HepG2 (cell line): Measurements from ENCODE around the gene GIPC1. TPM values are rescaled to one million over a fixed set of nuclear protein-coding genes. Genes with fewer than 3 reads are reported as not detected.
A peak's percentile ranks its signal among the peaks of the same experiment; 100 is the strongest.

ENCODE experiments used
- ELF1 ChIP-seq: sonication (generic); formaldehyde crosslinking; IDR thresholded peaks from 2 replicates; pipeline ENCODE4 v1.4.0; 2020; ENCODE audit warnings: missing genetic modification reagents
- LCORL ChIP-seq, 2 experiments: fragments of 450-650 bp in 1 of 2; sonication (generic) in 1 of 2; formaldehyde crosslinking in 1 of 2; IDR thresholded peaks; 2 replicates each; pipeline versions ENCODE4 v1.5.0 to v1.6.1; 2017 to 2020; ENCODE audit warnings: antibody characterized with exemption in 1 of 2, missing genetic modification reagents in 1 of 2
- NAIF1 ChIP-seq: sonication (generic); formaldehyde crosslinking; IDR thresholded peaks from 2 replicates; pipeline ENCODE4 v1.5.0; 2020; ENCODE audit warnings: mild to moderate bottlenecking, missing genetic modification reagents, borderline replicate concordance
- NFE2L2 ChIP-seq: fragments of 150-350 bp; IDR thresholded peaks from 2 replicates; pipeline ENCODE4 v1.6.1; 2014; ENCODE audit warnings: low read length
- NR2F6 ChIP-seq, 2 experiments: IDR thresholded peaks; 2 replicates each; pipeline ENCODE4 v1.6.1; 2016; ENCODE audit warnings: antibody characterized with exemption in 1 of 2, mild to moderate bottlenecking in 1 of 2
- PAX8 ChIP-seq: sonication (generic); formaldehyde crosslinking; IDR thresholded peaks from 2 replicates; pipeline ENCODE4 v1.8.0; 2022; ENCODE audit warnings: mild to moderate bottlenecking, missing genetic modification reagents, borderline replicate concordance
- PHF5A ChIP-seq: IDR thresholded peaks from one replicate; pipeline ENCODE4 v1.6.1; 2018; ENCODE audit warnings: low read depth, missing genetic modification reagents; ENCODE audit not compliant: unreplicated experiment
- POLR2G ChIP-seq: fragments of 200-400 bp; formaldehyde crosslinking; IDR thresholded peaks from 2 replicates; pipeline ENCODE4 v1.6.1; 2018; ENCODE audit warnings: mild to moderate bottlenecking, low read depth, low read length, moderate library complexity
- REL ChIP-seq: sonication (generic); formaldehyde crosslinking; conservative IDR thresholded peaks from 2 replicates; pipeline ENCODE4 v1.8.0; 2022; ENCODE audit warnings: mild to moderate bottlenecking, missing genetic modification reagents, moderate library complexity
- RXRA ChIP-seq: sonication (generic); formaldehyde crosslinking; IDR thresholded peaks from 2 replicates; pipeline ENCODE4 v1.5.1; 2020; ENCODE audit warnings: missing genetic modification reagents
- SALL1 ChIP-seq: sonication (generic); formaldehyde crosslinking; IDR thresholded peaks from 2 replicates; pipeline ENCODE4 v1.8.0; 2022; ENCODE audit warnings: mild to moderate bottlenecking, missing genetic modification reagents
- SIN3A ChIP-seq: IDR thresholded peaks from 2 replicates; pipeline ENCODE4 v1.6.1; 2011; ENCODE audit warnings: low read depth, mild to moderate bottlenecking, control low read depth, low read length, borderline replicate concordance
- ZBTB38 ChIP-seq: sonication (generic); formaldehyde crosslinking; IDR thresholded peaks from 2 replicates; pipeline ENCODE4 v1.5.1; 2020; ENCODE audit warnings: mild to moderate bottlenecking, missing genetic modification reagents
- ZNF143 ChIP-seq: sonication (generic); formaldehyde crosslinking; IDR thresholded peaks from 2 replicates; pipeline ENCODE4 v1.4.0; 2020; ENCODE audit warnings: missing genetic modification reagents
- ZNF251 ChIP-seq: sonication (generic); formaldehyde crosslinking; IDR thresholded peaks from 2 replicates; pipeline ENCODE4 v1.9.0; 2021; ENCODE audit warnings: mild to moderate bottlenecking, missing genetic modification reagents
- ZNF441 ChIP-seq: sonication (generic); formaldehyde crosslinking; IDR thresholded peaks from 2 replicates; pipeline ENCODE4 v1.7.0; 2021; ENCODE audit warnings: missing genetic modification reagents, borderline replicate concordance
- ZNF556 ChIP-seq: sonication (generic); formaldehyde crosslinking; IDR thresholded peaks from 2 replicates; pipeline ENCODE4 v1.4.0; 2020; ENCODE audit warnings: mild to moderate bottlenecking, missing genetic modification reagents, borderline replicate concordance
- ZNF557 ChIP-seq: sonication (generic); formaldehyde crosslinking; IDR thresholded peaks from 2 replicates; pipeline ENCODE4 v1.4.0; 2020; ENCODE audit warnings: missing genetic modification reagents
- ZNF7 ChIP-seq: IDR thresholded peaks from 2 replicates; pipeline ENCODE4 v1.6.1; 2016; ENCODE audit warnings: missing biosample characterization, missing genetic modification reagents
- polyA plus RNA-seq, 8 experiments: library from polyadenylated mRNA; depleted of rRNA in 3 of 8; stranded (reverse) in 7 of 8; unstranded in 1 of 8; fragments of >200 nt; fragmentation: Illumina TruSeq in 4 of 8; extraction: Trizol in 4 of 8; gene quantifications; 2 replicates each; pipeline versions ENCODE4 v1.2.1 to v1.2.3, GENCODE V29; 2011 to 2016; ENCODE audit warnings: low read depth in 4 of 8, missing spikeins in 1 of 8, mixed read lengths in 1 of 8; ENCODE audit not compliant: insufficient read depth in 1 of 8
- total RNA-seq, 5 experiments: library from RNA; depleted of rRNA; stranded (reverse); fragments of >200 nt; fragmentation: Illumina TruSeq; extraction: Trizol; gene quantifications; 2 replicates each; pipeline ENCODE4 v1.2.3, GENCODE V29; 2016; ENCODE audit warnings: low read depth in 1 of 5
- TF ChIP-seq, protein P1 (sequence below): sonication (generic); formaldehyde crosslinking; IDR thresholded peaks from 2 replicates; pipeline ENCODE4 v1.8.1; 2023; ENCODE audit warnings: mild to moderate bottlenecking, missing genetic modification reagents
- TF ChIP-seq, protein P2 (sequence below): sonication (generic); formaldehyde crosslinking; IDR thresholded peaks from 2 replicates; pipeline ENCODE4 v1.5.0; 2020; ENCODE audit warnings: mild to moderate bottlenecking, missing genetic modification reagents
- TF ChIP-seq, protein P3 (sequence below): sonication (generic); formaldehyde crosslinking; IDR thresholded peaks from 2 replicates; pipeline ENCODE4 v1.8.1; 2023; ENCODE audit warnings: mild to moderate bottlenecking, missing genetic modification reagents, borderline replicate concordance
- TF ChIP-seq, protein P4 (sequence below): sonication (generic); formaldehyde crosslinking; IDR thresholded peaks from 2 replicates; pipeline ENCODE4 v1.8.0; 2022; ENCODE audit warnings: missing genetic modification reagents, mild to moderate bottlenecking, inconsistent platforms, borderline replicate concordance

GIPC1 gene
- total and polyA plus RNA-seq, 2 of the 13 experiments (the other 11 are each of a cell fraction or from before 2014, with no cell fraction given) = 27.1 to 48.1 TPM

DNA sequence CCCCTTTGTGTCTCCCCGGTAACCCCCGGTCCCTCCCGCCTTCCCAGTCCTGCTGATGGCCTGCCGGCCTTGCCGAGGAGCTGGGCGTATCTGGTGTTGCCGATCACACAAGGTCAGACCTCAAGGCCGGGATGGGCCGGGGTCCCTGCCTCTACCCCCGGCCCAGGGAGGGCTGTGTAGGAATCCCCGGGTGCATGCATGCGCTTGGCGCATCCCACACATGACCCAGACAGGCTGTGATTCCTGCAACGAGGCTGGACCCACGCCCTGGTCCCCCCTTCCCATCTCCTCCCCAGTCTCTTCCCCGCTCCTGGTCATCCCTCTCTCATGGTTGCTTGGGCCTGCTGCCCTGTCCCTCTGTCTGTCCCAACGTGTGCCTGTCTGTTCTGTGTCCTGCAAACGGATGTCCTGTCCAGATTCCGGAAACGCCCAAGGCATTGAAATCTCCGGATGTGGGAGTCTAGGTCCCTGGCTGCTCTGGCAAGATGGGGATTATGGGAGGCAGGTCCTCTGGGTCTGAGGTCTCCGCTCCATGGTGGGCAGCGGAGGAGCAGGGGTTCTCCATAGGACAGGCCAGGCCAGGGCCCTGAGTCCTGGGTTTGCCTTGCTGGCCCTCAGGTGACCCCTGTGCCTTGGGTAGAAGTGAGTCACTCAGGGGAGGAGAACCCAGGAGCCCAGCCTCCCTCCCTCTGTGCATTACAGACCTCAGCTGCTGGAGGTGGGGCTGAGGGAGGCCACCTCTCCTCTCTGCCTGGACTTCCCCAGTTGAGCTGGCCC, 61.2 kb downstream of the GIPC1 start (continued):
- 0 out of 2 replicates have a peak, but pooled peaks have one; percentile 24 for TF ChIP-seq ZNF556 (CRISPR knock-in tag)
- no peak for TF ChIP-seq ZNF7 (CRISPR knock-in tag)
- TF ChIP-seq ZNF251 = no peak
- TF ChIP-seq PAX8 = 0 out of 2 replicates have a peak, but pooled peaks have one; percentile 33
- 0 out of 2 replicates have a peak, but pooled peaks have one; percentile 24 for TF ChIP-seq ELF1 (CRISPR knock-in tag)
- peak; percentile 61; the same call in 1 of the 2 replicates for TF ChIP-seq POLR2G
- TF ChIP-seq ZBTB38 = peak; percentile 55; the same call in 1 of the 2 replicates
- no peak for TF ChIP-seq LCORL (IDR thresholded peaks at IDR 0.05)
- TF ChIP-seq LCORL (CRISPR knock-in tag; IDR thresholded peaks at IDR 0.05) = 0 out of 2 replicates have a peak, but pooled peaks have one; percentile 31
- no peak; the same call in 1 of the 2 replicates for TF ChIP-seq NR2F6 (IDR thresholded peaks at IDR 0.05)
- TF ChIP-seq NR2F6 (CRISPR knock-in tag; IDR thresholded peaks at IDR 0.05) = peak; percentile 54; the same call in 1 of the 2 replicates
- peak; percentile 39; the same call in 1 of the 2 replicates for TF ChIP-seq ZNF143 (CRISPR knock-in tag)
- TF ChIP-seq, protein P1, sequence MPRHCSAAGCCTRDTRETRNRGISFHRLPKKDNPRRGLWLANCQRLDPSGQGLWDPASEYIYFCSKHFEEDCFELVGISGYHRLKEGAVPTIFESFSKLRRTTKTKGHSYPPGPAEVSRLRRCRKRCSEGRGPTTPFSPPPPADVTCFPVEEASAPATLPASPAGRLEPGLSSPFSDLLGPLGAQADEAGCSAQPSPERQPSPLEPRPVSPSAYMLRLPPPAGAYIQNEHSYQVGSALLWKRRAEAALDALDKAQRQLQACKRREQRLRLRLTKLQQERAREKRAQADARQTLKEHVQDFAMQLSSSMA (CRISPR knock-in tag) = peak; percentile 77; the same call in 1 of the 2 replicates
- TF ChIP-seq SIN3A = no peak
- TF ChIP-seq RXRA (CRISPR knock-in tag) = peak; percentile 87
- TF ChIP-seq ZNF557 = no peak
- TF ChIP-seq NFE2L2 = no peak
- TF ChIP-seq SALL1 = peak; percentile 44; the same call in 1 of the 2 replicates
- no peak for TF ChIP-seq PHF5A (CRISPR knock-in tag)
- TF ChIP-seq, protein P2, sequence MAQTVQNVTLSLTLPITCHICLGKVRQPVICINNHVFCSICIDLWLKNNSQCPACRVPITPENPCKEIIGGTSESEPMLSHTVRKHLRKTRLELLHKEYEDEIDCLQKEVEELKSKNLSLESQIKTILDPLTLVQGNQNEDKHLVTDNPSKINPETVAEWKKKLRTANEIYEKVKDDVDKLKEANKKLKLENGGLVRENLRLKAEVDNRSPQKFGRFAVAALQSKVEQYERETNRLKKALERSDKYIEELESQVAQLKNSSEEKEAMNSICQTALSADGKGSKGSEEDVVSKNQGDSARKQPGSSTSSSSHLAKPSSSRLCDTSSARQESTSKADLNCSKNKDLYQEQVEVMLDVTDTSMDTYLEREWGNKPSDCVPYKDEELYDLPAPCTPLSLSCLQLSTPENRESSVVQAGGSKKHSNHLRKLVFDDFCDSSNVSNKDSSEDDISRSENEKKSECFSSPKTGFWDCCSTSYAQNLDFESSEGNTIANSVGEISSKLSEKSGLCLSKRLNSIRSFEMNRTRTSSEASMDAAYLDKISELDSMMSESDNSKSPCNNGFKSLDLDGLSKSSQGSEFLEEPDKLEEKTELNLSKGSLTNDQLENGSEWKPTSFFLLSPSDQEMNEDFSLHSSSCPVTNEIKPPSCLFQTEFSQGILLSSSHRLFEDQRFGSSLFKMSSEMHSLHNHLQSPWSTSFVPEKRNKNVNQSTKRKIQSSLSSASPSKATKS (CRISPR knock-in tag) = no peak
- TF ChIP-seq, protein P3, sequence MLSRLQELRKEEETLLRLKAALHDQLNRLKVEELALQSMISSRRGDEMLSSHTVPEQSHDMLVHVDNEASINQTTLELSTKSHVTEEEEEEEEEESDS (CRISPR knock-in tag) = no peak
- no peak for TF ChIP-seq NAIF1 (CRISPR knock-in tag)
- TF ChIP-seq REL (CRISPR knock-in tag) = no peak
- TF ChIP-seq, protein P4, sequence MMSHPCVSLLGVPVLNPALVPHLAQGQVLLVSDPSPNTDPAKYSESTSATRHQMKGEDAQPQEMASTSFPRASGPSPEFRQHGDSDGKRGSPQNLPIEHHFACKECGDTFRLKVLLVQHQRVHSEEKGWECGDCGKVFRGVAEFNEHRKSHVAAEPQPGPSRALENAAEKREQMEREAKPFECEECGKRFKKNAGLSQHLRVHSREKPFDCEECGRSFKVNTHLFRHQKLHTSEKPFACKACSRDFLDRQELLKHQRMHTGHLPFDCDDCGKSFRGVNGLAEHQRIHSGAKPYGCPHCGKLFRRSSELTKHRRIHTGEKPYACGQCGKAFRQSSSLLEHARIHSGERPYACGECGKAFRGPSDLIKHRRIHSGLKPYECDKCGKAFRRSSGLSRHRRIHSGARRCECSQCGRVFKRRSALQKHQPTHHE (CRISPR knock-in tag) = no peak
- peak; percentile 42; the same call in 1 of the 2 replicates for TF ChIP-seq ZNF441 (CRISPR knock-in tag)
